Stimulated activated CD8-positive, alpha-beta memory T cell treated with anti-CD3 and anti-CD28 coated beads, Interleukin-7, amount 100 ng/mL, for 4 hours (primary cell): ENCODE data around the gene ZC3H12C.
A peak's percentile ranks its signal among the peaks of the same experiment; 100 is the strongest.

Experiments
- DNase-seq, 2 donors: peaks; one replicate each; pipeline ENCODE4 v3.0.0-alpha.2; 2020; ENCODE audit warnings: low read depth in 2 of 2

The ZC3H12C gene

DNA sequence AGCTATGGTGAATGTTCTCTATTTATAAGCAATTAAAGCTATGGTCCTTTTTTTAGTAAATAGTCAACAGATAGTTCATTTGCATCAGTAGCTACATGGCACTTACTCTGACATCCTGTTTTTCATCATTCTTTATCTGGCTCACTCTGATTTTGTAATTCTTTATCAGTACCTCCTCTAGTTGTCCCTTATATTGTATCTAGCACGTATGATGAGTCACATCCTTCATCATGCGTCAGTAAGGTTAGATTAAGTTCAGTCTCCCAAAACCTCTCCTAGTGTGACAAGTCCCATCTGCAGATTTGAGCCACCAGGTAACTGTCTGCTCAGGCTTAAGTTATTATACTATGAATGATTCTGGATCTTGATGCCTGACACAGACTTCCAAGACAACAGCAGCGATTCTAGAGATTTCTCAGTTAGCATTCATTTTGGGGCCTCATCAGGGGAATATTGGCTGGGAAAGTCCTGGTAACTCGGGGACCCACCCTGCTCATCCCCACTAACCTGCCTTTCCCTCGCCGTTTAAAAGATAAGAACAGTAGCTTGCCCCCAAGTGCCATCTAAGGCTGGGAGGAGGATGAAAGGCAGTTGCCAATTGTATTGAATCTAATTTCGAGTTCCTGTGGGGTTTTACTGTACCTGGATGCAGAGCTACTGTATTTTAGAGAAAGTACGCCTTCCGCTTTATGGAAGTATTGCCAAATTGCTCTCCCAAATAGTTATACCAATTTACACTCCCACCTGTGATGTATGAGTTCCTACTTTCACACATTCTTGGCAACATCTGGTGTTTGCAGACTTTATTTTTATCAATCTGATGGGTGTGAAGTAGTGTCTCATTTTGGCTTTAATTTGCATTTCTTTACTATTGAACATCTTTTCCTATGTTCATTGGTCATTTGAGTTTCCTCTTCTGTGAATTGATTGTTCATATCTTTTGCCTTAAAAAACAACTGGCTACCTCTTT lies 55.9 kb downstream of the ZC3H12C start:
- no peak for DNase-seq

DNA sequence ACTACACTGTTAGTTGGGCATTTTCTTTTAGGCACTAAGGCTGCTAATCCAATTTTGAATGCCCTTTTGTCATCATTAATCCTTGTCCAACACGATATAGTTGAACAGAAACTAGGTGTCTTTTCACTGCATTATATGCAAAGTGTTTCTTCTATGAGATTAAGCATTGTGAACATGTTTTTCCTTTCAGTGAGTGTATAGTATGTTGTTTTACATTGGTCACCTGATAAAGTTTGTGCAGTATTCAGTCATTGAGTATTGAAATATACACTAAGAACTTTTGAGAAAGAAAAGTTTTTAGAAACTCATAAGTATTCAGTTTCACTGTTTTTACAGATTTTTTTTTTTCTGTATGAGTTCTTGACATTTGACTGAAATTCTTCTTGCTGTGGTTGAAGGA lies 59.0 kb downstream of the ZC3H12C start:
- no peak for DNase-seq

- no peak for DNase-seq
Measured at GRCh38 chr11:110153474-110153873, 60.3 kb downstream of the ZC3H12C start.

DNA sequence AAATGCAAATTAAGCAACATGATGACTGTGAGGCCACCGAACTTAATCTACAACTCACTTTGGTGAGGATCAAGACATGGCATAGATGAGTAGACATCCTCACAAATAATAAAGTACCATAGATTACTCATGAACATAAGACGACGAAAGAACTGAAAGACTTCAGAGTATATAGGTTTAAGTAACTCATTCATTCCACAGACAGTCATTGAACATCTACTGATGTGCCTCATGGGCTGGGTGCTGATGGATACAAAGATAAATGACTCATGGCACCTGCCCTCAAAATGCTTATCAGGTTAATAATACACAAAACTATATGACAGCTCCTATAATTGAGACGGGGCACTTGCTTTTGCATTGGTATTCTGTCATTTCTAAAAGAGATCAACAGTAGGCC lies 63.3 kb downstream of the ZC3H12C start:
- no peak for DNase-seq

DNA sequence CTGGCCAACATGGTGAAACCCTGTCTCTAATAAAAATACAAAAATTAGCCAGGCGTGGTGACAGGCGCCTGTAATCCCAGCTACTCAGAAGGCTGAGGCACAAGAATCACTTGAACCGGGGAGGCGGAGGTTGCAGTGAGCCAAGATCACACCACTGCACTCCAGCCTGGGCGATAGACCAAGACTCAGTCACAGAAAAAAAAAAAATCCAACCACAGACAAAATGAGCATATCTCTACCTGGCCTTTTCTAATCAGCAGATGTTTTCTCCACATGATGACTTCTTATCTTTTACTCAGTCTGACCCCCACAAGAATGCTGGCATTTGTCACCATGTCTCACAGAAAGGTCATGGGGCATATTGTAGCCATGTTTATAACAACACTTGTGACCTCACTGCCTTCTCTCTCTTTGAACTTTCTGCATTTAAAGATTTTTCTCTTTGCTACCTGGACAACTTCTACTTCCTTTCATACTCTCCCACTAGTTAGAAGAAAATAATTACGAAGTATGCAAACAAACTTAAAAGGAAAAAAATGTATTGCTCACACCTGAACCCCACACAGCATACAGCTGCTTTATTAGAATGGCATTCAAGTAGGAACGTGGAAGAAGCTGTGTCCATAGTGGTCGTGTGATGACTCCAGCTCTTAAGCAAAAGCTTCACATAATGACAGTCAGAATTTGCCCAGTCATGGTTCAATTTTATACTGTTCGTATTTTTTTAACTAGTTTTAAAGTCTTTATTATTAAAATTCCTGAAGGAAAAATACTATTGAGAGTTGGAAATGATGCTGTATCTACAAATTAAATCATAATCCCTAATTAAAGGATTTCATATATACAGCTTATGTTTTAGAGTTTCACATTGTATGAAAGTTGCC lies 65.4 kb downstream of the ZC3H12C start:
- DNase-seq, result no peak

DNA sequence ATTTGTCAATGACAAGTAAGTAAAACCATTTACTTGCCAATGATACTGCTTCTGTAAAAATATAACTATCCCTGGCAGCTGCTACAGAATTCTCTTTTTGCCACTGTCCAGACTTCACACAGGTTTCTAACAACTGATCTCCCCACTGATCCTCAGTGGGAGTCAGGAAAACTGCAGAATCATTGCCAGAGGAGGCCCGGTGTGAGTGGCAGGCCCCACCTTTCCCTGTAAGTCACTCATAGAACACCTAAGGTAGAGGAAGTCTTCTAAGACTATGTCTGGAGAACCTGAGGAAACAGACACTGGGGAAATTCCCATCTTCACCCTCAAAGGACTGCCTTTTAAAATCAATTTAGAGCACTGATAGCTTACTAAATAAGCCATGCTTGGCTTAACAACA lies 66.3 kb downstream of the ZC3H12C start:
- no peak for DNase-seq

DNA sequence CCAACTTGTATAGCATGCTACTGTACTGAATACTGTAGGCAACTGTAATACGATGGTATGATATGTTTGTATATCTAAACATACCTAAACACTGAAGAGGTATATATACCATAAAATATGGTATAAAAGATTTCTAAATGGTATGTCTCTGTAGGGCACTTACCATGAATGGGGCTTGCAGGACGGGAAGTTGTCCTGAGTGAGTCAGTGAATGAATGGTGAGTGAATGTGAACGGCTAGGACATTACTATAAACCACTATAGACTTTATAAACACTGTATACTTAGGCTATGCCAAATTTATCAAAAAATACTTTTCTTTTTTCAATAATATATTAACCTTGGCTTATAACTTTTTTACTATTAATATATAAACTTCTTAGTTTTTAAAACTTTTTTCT lies 66.8 kb downstream of the ZC3H12C start:
- no peak for DNase-seq

DNA sequence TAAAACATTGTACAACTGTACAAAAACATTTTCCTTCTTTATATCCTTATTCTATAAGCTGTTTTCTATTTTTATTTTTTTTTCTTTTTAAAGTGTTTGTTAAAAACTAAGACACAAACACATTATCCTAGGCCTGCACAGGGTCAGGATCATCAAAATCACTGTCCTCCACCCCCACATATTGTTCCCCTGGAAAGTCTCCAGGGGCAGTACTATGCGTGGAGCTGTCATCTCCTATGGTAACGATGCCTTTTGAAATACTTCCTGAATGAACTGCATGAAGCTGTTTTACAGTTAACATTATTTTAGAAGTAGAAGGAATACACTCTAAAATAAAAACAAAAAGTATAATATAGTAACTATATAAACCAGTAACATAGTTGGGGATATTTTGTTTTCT lies 67.2 kb downstream of the ZC3H12C start:
- no peak for DNase-seq

DNA sequence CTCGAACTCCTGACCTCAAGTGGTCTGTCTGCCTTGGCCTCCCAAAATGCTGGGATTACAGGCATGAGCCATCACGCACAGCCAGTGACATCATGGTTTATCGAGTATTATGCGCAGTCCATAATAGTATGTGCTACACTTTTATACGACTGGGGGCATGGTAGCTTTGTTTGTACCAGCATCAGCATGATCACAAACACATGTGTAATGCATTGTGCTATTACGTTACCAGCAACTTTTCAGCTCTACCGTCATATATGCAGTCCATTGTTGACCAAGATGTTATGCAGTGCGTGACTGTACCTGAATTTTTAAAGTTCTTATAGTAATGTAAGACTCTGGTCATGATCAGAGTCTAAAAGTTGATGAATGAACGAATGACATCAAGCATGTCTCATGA lies 67.9 kb downstream of the ZC3H12C start:
- no peak for DNase-seq

DNA sequence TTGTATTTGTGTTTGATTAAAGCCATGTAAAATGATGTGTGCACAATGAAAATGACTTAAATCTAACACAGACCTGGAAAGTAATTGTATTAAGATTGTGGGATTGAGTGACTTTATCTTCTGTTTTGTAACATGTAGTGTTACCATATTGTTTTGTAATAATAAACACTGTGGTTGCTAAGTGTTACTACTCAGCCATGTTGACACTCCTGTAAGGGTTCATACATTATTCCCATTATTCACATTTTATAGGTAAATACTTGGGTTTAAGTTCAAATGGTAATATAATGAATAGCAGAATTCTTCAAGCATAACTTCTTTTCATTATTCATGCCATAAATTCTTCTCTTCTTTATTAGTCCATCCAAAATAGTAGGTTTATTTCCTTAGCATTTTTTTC lies 69.0 kb downstream of the ZC3H12C start:
- DNase-seq, result no peak

- no peak for DNase-seq
Measured at GRCh38 chr11:110165039-110165925, 72.1 kb downstream of the ZC3H12C start.

- DNase-seq, result no peak
Measured at GRCh38 chr11:110168033-110168803, 75.0 kb downstream of the ZC3H12C start.

DNA sequence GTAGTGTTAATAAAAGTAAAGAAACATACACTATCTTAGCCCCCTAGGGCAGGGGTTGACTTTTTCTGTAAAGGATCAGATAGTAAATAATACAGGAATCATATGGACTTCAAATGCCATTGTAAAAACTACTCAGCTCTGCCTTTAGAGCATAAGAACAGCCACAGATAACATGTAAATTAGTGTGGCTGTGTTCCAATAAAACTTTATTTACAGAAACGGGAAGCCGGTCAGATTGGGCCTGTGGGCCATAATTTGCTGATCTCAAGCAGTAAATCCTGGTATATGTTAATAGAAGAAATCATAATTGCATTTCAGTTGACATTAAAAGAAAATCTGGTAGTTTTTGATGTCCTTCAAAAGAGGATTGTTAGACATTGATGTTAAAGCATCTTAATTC lies 76.5 kb downstream of the ZC3H12C start:
- no peak for DNase-seq

DNA sequence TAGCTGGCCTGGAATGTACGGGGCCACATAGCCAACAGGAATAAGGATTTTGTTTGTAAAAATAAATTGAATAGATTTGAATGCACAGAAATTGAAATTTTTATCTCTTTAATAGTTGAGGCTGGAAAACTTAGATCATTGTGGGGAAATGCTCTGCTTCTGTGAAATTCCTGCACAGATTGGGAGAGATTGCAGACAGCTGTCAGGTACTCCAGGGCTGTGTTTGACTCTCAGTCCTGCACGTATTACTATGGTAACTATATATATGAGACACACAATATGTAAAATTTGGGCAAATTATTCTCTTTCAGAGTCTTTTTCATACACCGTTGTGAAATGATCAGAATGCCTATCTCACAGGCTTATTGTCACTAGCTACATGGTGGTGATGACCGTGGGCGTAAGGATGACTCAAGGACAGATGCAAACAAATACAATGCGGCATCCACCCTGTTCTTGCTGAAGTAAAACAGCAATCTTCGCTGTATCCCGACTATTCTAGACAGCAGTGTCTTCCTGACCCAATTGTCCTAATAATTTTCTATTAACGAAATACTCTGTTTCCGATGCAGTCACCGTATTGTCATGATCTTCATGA lies 79.4 kb downstream of the ZC3H12C start:
- no peak for DNase-seq

DNA sequence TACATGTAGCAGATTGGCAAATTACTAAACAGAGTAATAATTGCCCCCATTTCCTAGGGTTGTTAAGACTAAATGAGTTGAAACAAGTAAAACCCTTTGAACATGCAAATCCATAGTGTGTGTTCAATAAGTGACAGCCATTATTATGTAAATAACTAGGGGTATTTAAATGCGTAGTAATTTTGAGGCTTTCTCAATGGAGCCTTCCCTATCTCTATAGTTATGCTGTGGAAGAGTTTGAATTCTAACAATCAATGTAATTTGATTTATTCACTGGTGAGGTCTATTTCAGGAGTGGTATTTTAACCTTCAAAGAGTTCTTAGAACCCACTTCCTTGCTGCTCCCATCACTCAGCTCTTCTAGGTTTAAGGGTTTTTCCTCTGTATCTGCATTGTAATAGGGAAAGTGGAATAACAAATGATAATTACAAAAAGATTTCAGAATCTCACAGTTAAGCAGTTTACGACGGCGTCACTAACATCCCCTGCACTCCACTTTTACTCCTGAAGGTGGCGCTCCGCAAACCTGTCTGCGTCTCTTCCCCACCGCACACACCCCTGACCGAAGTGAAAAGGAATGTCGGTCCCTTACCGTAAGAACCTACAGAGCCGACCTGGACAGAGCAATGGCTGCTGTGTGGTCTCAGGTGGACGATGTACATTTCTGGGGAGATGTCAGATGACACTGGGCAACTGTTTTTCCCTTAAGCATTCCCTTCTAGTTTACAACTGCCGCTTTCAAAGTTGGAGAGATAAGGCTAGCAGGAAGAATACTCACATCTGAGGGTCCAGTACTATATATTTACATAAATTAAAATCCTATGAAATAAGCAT lies 80.8 kb downstream of the ZC3H12C start:
- peak; percentile 20 to 33 for DNase-seq

- DNase-seq, result no peak
Measured at GRCh38 chr11:110174645-110175310, 81.6 kb downstream of the ZC3H12C start.

DNA sequence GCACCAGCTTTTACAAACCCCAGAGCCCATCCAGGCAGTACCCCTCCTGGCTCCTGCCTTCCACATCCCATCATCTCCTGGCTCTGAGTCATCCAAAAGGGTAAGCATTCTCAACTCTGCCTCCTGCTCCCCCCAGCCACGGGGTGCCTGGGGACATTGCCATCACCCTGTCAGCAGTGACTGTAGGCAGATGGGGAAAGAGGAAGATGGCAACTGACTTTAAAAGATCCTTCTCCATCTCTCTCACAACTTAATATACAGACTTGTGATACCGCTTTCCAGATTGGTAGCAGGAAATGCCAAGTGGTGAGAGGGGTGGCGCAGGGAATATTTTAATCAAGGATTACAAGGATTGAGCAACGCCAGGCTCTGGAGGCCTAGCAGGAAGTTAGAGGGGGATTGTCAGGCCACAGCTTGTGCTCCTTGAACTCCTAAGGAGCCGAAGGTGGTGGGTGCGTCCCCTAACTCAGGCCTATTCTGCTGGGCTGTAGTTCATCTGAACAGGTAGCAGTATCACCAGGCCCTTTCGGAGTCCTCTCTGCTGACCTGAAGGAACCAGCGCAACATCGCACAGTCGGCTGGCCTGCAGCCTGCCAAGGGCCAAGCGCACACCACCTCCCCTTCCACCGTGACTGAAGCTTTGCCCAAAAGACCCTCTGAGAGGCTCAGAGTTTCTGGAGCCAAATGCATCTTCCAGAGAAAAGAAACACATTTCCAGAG lies 83.3 kb downstream of the ZC3H12C start:
- DNase-seq, result no peak

GRCh38 chr11:110177086-110177456 lies 83.9 kb downstream of the ZC3H12C start:
- no peak for DNase-seq
